MG63 (cell line): ENCODE results near the gene COL4A1. TPM values are rescaled to one million over a fixed set of nuclear protein-coding genes. Genes with fewer than 3 reads are reported as not detected.
A peak's percentile ranks its signal among the peaks of the same experiment; 100 is the strongest.

Source experiments
- DNase-seq: peaks from one replicate; pipeline ENCODE4 v3.0.0-alpha.2; 2020
- H3K27me3 ChIP-seq: fragments of 250-450 bp; sonication (Bioruptor Pico); 2 replicates; pipeline ENCODE4 v1.5.1; 2020; ENCODE audit warnings: mild to moderate bottlenecking, moderate library complexity
- H3K36me3 ChIP-seq: fragments of 250-450 bp; sonication (Bioruptor Pico); 2 replicates; pipeline ENCODE4 v1.5.1; 2020; ENCODE audit warnings: mild to moderate bottlenecking, moderate library complexity
- H3K4me3 ChIP-seq: fragments of 250-450 bp; sonication (Bioruptor Pico); 2 replicates; pipeline ENCODE4 v1.5.1; 2020; ENCODE audit warnings: mild to moderate bottlenecking, moderate library complexity
- H3K9me3 ChIP-seq: fragments of 250-450 bp; sonication (Bioruptor Pico); 2 replicates; pipeline ENCODE4 v1.5.1; 2020; ENCODE audit warnings: mild to moderate bottlenecking, moderate library complexity
- total RNA-seq: library from RNA; depleted of rRNA; stranded (reverse); fragments of >200 nt; shearing (Covaris generic); gene quantifications from 2 replicates; pipeline ENCODE4 v1.2.3, GENCODE V29; 2014; ENCODE audit warnings: low replicate concordance; rRNA removed

COL4A1 gene
- 21.6 and 24.9 TPM in 2 replicates for total RNA-seq

GRCh38 chr13:110306960-110307766, at the start of gene COL4A1, which contains the start of gene COL4A2:
TSS of gene COL4A1 (minus strand) at chr13:110307157. CDS start at chr13:110307027, 130 bp downstream.
TSS of gene COL4A2 (plus strand) at chr13:110307284. CDS start at chr13:110307904, 620 bp downstream.
- H3K9me3 ChIP-seq = no peaks in the 10 kb centered on the region; the same call in 1 of the 2 replicates
- H3K4me3 ChIP-seq = peak within 1 kb of the TSS; percentile 57
- peak; percentile 70 for DNase-seq
- no peaks in the 10 kb centered on the region for H3K36me3 ChIP-seq
- H3K27me3 ChIP-seq = no peaks in the 10 kb centered on the region

DNA sequence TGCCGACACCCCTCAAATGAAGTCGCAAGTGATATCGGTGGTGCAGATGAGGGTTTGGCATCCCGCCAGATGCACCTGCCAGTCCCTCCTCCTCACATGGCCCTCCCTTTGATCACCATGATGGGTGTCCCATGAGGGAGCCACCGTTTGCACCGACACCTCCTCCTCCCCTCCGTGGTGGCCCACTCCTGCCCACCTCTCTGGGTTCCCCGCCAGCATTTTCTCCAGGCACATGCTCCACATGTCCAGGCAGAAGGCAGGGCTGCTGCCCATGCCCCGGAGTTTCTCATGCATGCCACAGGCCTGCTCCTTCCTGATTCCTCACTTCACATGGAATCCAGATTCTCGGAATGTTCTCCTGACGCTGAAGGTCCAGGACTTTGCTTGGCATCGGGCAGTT, 49.4 kb upstream of the COL4A1 start:
- H3K27me3 ChIP-seq = no peaks in the 10 kb centered on the region
- DNase-seq = no peak
- H3K9me3 ChIP-seq = no peaks in the 10 kb centered on the region

GRCh38 chr13:110354715-110355473, 47.9 kb upstream of the COL4A1 start:
- H3K4me3 ChIP-seq = no peak overlapping the region
- H3K27me3 ChIP-seq = no peaks in the 10 kb centered on the region
- no peaks in the 10 kb centered on the region for H3K36me3 ChIP-seq
- no peak for DNase-seq
- no peaks in the 10 kb centered on the region for H3K9me3 ChIP-seq

More for the DNA sequence above, 49.4 kb upstream of the COL4A1 start:
- Histone ChIP-seq H3K36me3 (no peaks in the 10 kb centered on the region), H3K4me3 (no peak overlapping the region)

- no peaks in the 10 kb centered on the region for H3K9me3 ChIP-seq
- H3K4me3 ChIP-seq = no peak overlapping the region
- H3K36me3 ChIP-seq = no peaks in the 10 kb centered on the region
- peak; percentile 33 for DNase-seq
- no peaks in the 10 kb centered on the region for H3K27me3 ChIP-seq
Measured at GRCh38 chr13:110354123-110354627, 47.2 kb upstream of the COL4A1 start.

- DNase-seq = no peak
- no peak overlapping the region for H3K4me3 ChIP-seq
- no peaks in the 10 kb centered on the region for H3K36me3 ChIP-seq
- no peaks in the 10 kb centered on the region for H3K9me3 ChIP-seq
- H3K27me3 ChIP-seq = no peaks in the 10 kb centered on the region
Measured at GRCh38 chr13:110353339-110353977, 46.5 kb upstream of the COL4A1 start.

DNA sequence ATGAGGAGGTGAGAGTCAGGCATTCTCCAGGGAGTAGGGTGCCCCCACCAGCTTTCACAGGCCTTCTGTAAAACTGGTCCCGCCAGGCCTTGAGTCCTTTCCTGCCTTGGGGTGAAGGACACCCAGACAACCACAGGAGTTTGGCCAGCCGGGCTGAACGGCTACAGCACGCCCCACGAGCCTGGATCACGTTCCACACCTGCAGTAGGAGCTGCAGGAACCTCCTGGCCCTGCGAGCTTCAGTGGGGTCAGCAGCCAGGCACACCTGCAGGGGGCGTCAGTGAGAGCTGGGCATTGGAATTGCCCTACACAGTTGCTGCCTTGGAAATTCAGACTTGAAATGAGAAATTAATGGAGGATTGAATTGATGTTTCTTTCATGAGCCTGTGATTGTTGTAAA, 45.8 kb upstream of the COL4A1 start:
- Histone ChIP-seq H3K36me3 (no peaks in the 10 kb centered on the region), H3K9me3 (no peaks in the 10 kb centered on the region)

GRCh38 chr13:110351636-110352420, 44.9 kb upstream of the COL4A1 start:
- Histone ChIP-seq H3K4me3 (no peak overlapping the region), H3K27me3 (no peaks in the 10 kb centered on the region), H3K36me3 (no peaks in the 10 kb centered on the region), H3K9me3 (no peaks in the 10 kb centered on the region)
- DNase-seq = no peak

More for the DNA sequence above, 45.8 kb upstream of the COL4A1 start:
- no peak overlapping the region for H3K4me3 ChIP-seq
- DNase-seq = no peak
- H3K27me3 ChIP-seq = no peaks in the 10 kb centered on the region

- Histone ChIP-seq H3K36me3 (no peaks in the 10 kb centered on the region), H3K9me3 (no peaks in the 10 kb centered on the region), H3K27me3 (no peaks in the 10 kb centered on the region), H3K4me3 (no peak overlapping the region)
- no peak for DNase-seq
Measured at GRCh38 chr13:110350509-110350908, 43.6 kb upstream of the COL4A1 start.

GRCh38 chr13:110350049-110350448, 43.1 kb upstream of the COL4A1 start:
- H3K4me3 ChIP-seq = no peak overlapping the region
- no peak for DNase-seq
- no peaks in the 10 kb centered on the region for H3K36me3 ChIP-seq
- H3K9me3 ChIP-seq = no peaks in the 10 kb centered on the region
- H3K27me3 ChIP-seq = no peaks in the 10 kb centered on the region

- H3K4me3 ChIP-seq = no peak overlapping the region
- no peaks in the 10 kb centered on the region for H3K9me3 ChIP-seq
- no peaks in the 10 kb centered on the region for H3K36me3 ChIP-seq
- no peaks in the 10 kb centered on the region for H3K27me3 ChIP-seq
- DNase-seq = no peak
Measured at GRCh38 chr13:110349239-110349638, 42.3 kb upstream of the COL4A1 start.

- DNase-seq = no peak
- Histone ChIP-seq H3K4me3 (no peak overlapping the region), H3K36me3 (no peaks in the 10 kb centered on the region), H3K27me3 (no peaks in the 10 kb centered on the region), H3K9me3 (no peaks in the 10 kb centered on the region)
Measured at GRCh38 chr13:110348309-110349105, 41.5 kb upstream of the COL4A1 start.

DNA sequence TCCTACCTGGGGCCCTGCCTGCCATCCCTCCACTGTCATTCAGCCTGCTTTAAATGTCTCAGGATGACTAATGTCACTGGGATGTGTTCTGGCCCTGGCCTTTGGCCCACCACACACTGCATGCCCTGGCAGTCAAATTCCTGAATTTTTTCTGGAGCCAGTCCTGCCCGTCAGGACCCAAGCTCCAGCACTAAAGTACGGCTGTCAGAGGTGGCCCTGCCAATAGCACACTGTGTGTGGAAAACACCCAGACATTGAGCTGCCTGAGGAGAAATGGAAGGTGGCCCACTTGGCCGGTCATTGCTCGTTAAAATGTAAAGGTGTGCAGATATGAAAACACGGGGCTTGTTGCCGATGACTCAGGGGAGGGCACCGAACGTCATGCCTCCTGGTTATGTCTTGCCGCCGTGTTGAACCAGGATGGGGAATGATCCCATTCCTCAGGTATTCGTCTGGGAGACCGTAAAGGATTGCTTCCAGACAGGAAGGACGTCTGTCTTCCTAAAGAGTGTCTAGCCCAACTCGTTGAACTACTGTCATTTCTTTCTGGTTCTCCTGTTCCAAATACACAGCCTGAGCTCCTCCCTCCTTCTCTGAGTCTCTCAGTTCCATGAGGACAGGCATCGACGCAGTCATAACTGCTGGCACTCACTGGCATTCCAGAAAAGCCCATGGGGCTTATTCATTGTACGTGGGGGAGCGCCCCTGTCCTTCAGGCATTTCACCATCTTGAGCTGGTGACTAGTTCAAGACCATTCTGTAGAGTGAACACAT, 40.8 kb upstream of the COL4A1 start:
- Histone ChIP-seq H3K9me3 (no peaks in the 10 kb centered on the region), H3K36me3 (no peaks in the 10 kb centered on the region), H3K4me3 (no peak overlapping the region), H3K27me3 (no peaks in the 10 kb centered on the region)
- DNase-seq = peak; percentile 76

DNA sequence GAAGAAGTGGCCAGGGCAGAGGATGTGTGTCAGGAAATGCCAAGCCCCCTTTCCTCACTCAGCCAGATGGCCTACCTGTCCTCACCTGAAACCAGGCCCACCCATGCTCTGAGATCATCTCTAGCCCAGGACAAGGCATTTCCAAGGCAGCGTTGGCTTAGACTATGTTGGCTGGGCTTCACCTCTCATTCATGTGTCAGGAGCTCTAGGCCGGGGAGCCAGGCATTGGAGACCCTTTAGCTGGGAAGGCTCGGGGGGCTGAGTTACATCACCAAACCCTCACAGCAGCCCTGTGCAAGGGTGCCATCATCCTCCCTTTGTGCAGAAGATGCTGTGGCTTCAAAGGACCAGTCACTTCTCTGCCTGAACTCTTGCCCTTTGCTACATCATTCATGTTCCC, 40.1 kb upstream of the COL4A1 start:
- no peak for DNase-seq
- H3K36me3 ChIP-seq = no peaks in the 10 kb centered on the region
- no peak overlapping the region for H3K4me3 ChIP-seq
- H3K27me3 ChIP-seq = no peaks in the 10 kb centered on the region
- no peaks in the 10 kb centered on the region for H3K9me3 ChIP-seq

GRCh38 chr13:110346661-110347067, 39.7 kb upstream of the COL4A1 start:
- Histone ChIP-seq H3K27me3 (no peaks in the 10 kb centered on the region), H3K36me3 (no peaks in the 10 kb centered on the region), H3K4me3 (no peak overlapping the region), H3K9me3 (no peaks in the 10 kb centered on the region)
- no peak for DNase-seq

GRCh38 chr13:110345701-110346100, 38.7 kb upstream of the COL4A1 start:
- Histone ChIP-seq H3K9me3 (no peaks in the 10 kb centered on the region), H3K4me3 (no peak overlapping the region), H3K27me3 (no peaks in the 10 kb centered on the region), H3K36me3 (no peaks in the 10 kb centered on the region)
- DNase-seq = no peak
